ENCODE results near the gene PROM1. TPM values are rescaled to one million over a fixed set of nuclear protein-coding genes. Genes with fewer than 3 reads are reported as not detected.

Gene PROM1
- total RNA-seq, 1 experiment from 2014 or later = 17.7 TPM

DNA sequence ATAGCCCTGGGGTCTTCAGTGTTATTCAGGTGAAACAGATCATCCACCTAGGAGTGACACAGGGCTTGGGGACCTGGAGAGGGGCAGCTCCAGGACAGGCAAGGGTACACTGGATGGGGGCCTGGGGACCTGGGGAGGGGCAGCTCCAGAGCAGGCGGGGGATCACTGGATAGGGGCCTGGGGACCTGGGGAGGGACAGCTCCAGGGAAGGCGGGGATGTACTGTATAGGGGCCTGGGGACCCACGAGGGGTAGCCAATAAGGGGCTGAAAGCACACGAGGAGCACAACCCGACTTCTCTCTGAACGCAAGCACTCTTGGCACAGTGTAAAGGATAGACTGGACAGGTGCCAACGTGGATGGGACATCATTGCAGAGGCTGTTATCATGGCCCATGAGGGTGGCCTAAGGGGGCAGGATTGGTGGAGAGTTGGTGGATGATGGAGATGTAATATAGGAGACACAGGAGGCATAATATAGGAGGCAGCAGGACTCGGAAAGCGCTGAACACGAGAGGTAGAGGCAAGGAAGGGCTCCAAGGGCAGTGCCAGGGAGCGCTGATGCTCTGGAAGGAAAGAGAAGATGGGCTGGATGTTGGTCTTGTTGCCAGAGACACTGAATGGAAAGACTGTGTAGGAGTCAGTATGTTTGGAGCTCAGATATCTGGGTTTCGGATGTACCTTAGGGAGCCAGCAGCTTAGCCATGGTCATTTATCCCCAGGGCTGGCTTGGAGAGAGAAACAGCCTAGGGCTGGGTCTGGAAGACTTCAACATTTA, 82.9 kb downstream of the PROM1 start:
- CTCF ChIA-PET = interaction anchor here (0.6 to 3.3 kb wide), 6 partner anchors 37 to 521 kb away, joined by 3 to 37 read pairs (median 4); partner anchors contain the start of gene FGFBP2
- no peak overlapping the region for H2AFZ ChIP-seq (ENCODE audit: low read depth, low read length, poor library complexity, severe bottlenecking)
- no peaks in the 10 kb centered on the region for H4K20me1 ChIP-seq (ENCODE audit: insufficient read depth)
- H3K27me3 ChIP-seq (ENCODE audit: insufficient read depth, low read length) = no peaks in the 10 kb centered on the region
- peak; percentile 20; the same call in 1 of the 2 replicates for ATAC-seq
- no peaks in the 10 kb centered on the region for H3K9me3 ChIP-seq (ENCODE audit: control insufficient read depth in 1 of 2, insufficient read depth in 1 of 2, low read depth in 1 of 2, low read length in 2 of 2)
- no peak overlapping the region for H3K4me3 ChIP-seq (replicated peaks in 1 of 2; ENCODE audit: low read depth in 1 of 2, low read length in 2 of 2)
- RAD21 ChIA-PET (ENCODE audit: low non-redundant PET in 1 of 2, low total read pairs in 2 of 2, uncharacterized antibody in 2 of 2, unreplicated experiment in 2 of 2) = interaction anchor here in 1 of 2 experiments (0.6 to 1.7 kb wide), 3 partner anchors 45 to 195 kb away, joined by 3 read pairs; no protein-coding TSS in a partner anchor
- BruUV-seq (replicated peaks) = no TSS peak
- no peaks in the 10 kb centered on the region for H3K9me2 ChIP-seq (ENCODE audit: insufficient read depth)
- TF ChIP-seq, protein P1, sequence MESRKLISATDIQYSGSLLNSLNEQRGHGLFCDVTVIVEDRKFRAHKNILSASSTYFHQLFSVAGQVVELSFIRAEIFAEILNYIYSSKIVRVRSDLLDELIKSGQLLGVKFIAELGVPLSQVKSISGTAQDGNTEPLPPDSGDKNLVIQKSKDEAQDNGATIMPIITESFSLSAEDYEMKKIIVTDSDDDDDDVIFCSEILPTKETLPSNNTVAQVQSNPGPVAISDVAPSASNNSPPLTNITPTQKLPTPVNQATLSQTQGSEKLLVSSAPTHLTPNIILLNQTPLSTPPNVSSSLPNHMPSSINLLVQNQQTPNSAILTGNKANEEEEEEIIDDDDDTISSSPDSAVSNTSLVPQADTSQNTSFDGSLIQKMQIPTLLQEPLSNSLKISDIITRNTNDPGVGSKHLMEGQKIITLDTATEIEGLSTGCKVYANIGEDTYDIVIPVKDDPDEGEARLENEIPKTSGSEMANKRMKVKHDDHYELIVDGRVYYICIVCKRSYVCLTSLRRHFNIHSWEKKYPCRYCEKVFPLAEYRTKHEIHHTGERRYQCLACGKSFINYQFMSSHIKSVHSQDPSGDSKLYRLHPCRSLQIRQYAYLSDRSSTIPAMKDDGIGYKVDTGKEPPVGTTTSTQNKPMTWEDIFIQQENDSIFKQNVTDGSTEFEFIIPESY (IDR thresholded peaks at IDR 0.05; ENCODE audit: extremely low read depth, insufficient replicate concordance, low read length) = no peak
- TF ChIP-seq ELF1 (IDR thresholded peaks at IDR 0.05; ENCODE audit: borderline replicate concordance, low read depth) (no peak), SIN3A (IDR thresholded peaks at IDR 0.05; ENCODE audit: low read depth) (no peak), EZH2phosphoT487 (IDR thresholded peaks at IDR 0.05; ENCODE audit: borderline replicate concordance) (no peak), SRF (IDR thresholded peaks at IDR 0.05; ENCODE audit: low read depth) (no peak), TCF7L2 (IDR thresholded peaks at IDR 0.05; ENCODE audit: borderline replicate concordance, extremely low read depth, insufficient read depth, insufficient read length) (no peak), CEBPB (IDR thresholded peaks at IDR 0.05; ENCODE audit: low read depth) (no peak), CBX3 (IDR thresholded peaks at IDR 0.05; ENCODE audit: low read depth) (no peak), SP1 (IDR thresholded peaks at IDR 0.05; ENCODE audit: low read depth) (no peak), ZFX (IDR thresholded peaks at IDR 0.05) (no peak), EZH2 (IDR thresholded peaks at IDR 0.05) (no peak)
- TF ChIP-seq, protein P2, sequence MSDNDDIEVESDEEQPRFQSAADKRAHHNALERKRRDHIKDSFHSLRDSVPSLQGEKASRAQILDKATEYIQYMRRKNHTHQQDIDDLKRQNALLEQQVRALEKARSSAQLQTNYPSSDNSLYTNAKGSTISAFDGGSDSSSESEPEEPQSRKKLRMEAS (IDR thresholded peaks at IDR 0.05) = no peak
- TF ChIP-seq, protein P3, sequence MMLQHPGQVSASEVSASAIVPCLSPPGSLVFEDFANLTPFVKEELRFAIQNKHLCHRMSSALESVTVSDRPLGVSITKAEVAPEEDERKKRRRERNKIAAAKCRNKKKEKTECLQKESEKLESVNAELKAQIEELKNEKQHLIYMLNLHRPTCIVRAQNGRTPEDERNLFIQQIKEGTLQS (IDR thresholded peaks at IDR 0.05) = no peak
- H3K9ac ChIP-seq (ENCODE audit: low read length) = no peak overlapping the region
- H3K4me1 ChIP-seq (ENCODE audit: control insufficient read depth in 1 of 2, insufficient read depth in 2 of 2, low read length in 2 of 2) = peaks cover 0 to 5% of the 10 kb centered on the region in 2 experiments; a peak in 1 of 4 replicates
- no peak for DNase-seq (ENCODE audit: low read depth, low spot score)
- POLR2A ChIA-PET = no interaction called here
- H3K27ac ChIP-seq (ENCODE audit: low read depth, low read length) = no peak overlapping the region
- no peaks in the 10 kb centered on the region for H3K79me2 ChIP-seq (ENCODE audit: insufficient read depth, low read length)
- no peaks in the 10 kb centered on the region for H3K36me3 ChIP-seq (ENCODE audit: control insufficient read depth in 1 of 2, insufficient read depth in 2 of 2, low read length in 2 of 2)
- H3K4me2 ChIP-seq (ENCODE audit: low read length) = no peak overlapping the region
- intact Hi-C loops (cut with micrococcal nuclease) = loop anchor here (1.0 to 5.0 kb wide), 5 partner anchors 38 to 522 kb away; partner anchors contain the start of gene FGFBP2

All from HCT116 (cell line).